Measurements from ENCODE around the gene LPAR4.

- no peak for TF ChIP-seq POLR2A (IDR thresholded peaks at IDR 0.05; ENCODE audit: low read depth, low read length)
- no peak for TF ChIP-seq CHD4 (IDR thresholded peaks at IDR 0.05)
- no peak for TF ChIP-seq POU2F2 (IDR thresholded peaks at IDR 0.05; ENCODE audit: borderline replicate concordance, low read depth, low read length)
- TF ChIP-seq CTCF (IDR thresholded peaks at IDR 0.05 in 2 of 3, conservative IDR thresholded peaks at IDR 0.05 in 1 of 3; ENCODE audit: control insufficient read depth in 2 of 3, extremely low read depth in 1 of 3, insufficient read depth in 1 of 3, low read depth in 3 of 3, low read length in 3 of 3), result no peak
- TF ChIP-seq, protein P1, sequence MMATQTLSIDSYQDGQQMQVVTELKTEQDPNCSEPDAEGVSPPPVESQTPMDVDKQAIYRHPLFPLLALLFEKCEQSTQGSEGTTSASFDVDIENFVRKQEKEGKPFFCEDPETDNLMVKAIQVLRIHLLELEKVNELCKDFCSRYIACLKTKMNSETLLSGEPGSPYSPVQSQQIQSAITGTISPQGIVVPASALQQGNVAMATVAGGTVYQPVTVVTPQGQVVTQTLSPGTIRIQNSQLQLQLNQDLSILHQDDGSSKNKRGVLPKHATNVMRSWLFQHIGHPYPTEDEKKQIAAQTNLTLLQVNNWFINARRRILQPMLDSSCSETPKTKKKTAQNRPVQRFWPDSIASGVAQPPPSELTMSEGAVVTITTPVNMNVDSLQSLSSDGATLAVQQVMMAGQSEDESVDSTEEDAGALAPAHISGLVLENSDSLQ (IDR thresholded peaks at IDR 0.05), result no peak
- no peak for TF ChIP-seq CBX5 (IDR thresholded peaks at IDR 0.05; ENCODE audit: low read depth)
- no peak for TF ChIP-seq IRF5 (IDR thresholded peaks at IDR 0.05; ENCODE audit: borderline replicate concordance)
- TF ChIP-seq YY1 (IDR thresholded peaks at IDR 0.05; ENCODE audit: low read depth, low read length), result no peak
- no peak for TF ChIP-seq BMI1 (IDR thresholded peaks at IDR 0.05; ENCODE audit: borderline replicate concordance)
Measured at GRCh38 chrX:78800694-78801093, 53.2 kb downstream of the LPAR4 start.
